T-helper 9 cell (primary cell): ENCODE measurements around the gene STAC2.
"Not testable (repeated sequence)": the region's sequence is repeated elsewhere in the genome, so short reads cannot be mapped to it uniquely, and the experiment has no call there.

ENCODE experiments used
- DNase-seq: peaks from one replicate; pipeline ENCODE4 v3.0.0-alpha.2; 2020
- total RNA-seq, 2 donors: gene quantifications; one replicate each; lab custom pipeline; 2026; lab: John Stamatoyannopoulos, UW

The STAC2 gene, protein sequence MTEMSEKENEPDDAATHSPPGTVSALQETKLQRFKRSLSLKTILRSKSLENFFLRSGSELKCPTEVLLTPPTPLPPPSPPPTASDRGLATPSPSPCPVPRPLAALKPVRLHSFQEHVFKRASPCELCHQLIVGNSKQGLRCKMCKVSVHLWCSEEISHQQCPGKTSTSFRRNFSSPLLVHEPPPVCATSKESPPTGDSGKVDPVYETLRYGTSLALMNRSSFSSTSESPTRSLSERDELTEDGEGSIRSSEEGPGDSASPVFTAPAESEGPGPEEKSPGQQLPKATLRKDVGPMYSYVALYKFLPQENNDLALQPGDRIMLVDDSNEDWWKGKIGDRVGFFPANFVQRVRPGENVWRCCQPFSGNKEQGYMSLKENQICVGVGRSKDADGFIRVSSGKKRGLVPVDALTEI
- 0 reads per million in 2 donors for total RNA-seq

DNA sequence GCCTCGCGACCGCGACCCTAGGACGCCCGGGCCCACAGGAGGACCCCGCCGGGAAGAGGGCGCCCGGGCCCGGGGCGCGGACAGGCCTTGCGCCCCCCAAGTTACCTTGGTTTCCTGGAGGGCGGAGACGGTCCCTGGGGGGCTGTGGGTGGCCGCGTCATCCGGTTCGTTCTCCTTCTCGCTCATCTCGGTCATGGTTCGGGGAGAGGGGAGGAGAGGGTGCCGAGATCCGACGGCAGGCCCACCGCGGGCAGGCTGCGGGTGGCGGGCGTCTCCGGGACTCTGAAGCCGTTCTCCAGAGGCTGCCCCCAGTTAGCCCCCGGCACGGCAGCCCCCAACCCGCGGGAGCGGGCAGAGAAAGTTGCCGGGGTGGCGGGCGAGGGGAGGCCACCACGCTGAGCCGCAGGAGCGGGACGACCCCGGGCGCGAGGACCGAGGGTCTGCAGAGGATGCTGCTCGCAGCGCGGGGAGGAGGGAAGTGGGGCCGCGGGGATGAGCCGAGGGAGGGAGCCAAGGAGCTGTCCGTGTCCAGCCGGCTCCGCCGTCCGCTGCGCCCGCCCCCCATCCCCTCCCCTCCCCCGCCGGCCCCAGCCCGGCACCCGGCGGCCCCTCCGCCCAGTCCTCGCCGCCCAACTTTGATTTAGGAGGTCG, at the start of gene STAC2:
TSS of gene STAC2 (minus strand) at position 638 of the 651 bp plus-strand sequence. CDS start at position 195, 443 bp downstream.
- no peak for DNase-seq

DNA sequence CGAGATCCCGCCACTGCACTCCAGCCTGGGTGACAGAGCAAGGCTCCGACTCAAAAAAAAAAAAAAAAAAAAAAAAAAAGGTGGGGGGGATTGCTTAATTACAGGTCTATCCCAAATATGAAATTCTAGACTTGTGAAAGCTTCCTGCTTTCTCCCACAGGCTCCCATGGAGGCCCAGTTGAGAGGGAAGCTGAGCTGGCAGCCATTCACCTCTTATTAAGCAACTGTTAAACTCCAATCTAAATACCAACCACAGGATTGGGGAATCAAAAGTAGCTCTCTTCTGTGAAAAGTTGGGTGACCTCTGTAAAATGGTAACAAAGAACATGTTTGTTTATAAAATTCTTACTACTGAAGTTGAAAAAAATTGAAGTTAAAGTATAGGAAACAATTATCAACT, 45.8 kb upstream of the STAC2 start:
- DNase-seq = no peak

DNA sequence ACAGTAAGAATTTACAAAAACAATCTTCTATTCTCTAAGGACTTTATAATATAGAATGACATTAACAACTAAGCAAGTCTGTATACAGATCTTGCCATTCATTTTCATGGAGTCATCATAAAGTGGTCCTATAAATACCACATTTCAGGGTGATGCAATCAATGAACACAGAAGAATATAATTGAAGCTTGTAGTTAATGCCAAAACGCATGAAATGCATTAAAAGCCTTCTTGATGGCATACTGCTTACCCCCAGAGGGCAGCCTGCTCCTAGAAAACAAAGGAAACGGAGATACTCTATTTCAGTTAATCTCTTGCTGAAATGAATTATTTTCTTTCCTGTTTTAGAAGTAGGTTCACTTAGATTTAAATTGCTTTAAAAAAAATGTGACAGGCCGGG, 45.2 kb upstream of the STAC2 start:
- DNase-seq = no peak

DNA sequence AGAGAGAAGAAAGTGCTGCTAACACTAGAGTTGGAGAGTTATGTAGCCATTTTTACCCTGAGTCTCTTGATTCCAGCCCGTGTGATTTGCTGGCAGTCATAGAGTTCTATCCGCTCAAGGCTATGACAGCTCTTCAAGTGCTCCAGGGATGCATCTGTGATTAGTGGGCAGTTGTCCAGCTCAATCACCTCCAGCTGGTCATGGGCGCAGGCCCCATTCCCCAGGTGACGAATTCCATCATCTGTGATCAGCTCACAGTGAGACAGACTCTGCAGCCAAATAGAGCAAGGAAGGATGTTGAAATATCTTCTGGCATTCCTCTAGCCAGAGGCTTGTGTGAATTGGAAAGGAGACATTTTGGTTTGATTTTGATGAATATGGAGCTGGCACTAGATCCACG, 38.4 kb upstream of the STAC2 start:
- DNase-seq = no peak

DNA sequence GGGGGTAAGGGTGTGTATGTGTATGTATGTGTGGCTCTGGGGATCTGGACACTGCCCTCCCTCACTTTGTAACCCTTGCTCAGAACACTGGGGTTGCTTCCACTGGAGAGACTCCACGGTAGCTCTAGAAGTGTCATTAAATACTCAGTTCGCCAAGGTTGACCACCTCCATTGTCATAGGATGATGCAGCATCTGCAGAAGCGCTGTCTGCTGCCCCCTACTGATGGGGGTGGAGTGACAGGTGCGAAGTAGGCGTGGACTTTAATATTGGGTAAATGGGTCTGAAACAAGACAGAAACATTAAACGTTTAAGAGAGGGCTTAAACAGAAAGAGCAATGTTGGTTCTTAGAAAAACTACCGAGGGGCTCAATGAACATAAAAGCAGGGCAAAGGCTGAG, 35.5 kb upstream of the STAC2 start:
- DNase-seq = no peak

DNA sequence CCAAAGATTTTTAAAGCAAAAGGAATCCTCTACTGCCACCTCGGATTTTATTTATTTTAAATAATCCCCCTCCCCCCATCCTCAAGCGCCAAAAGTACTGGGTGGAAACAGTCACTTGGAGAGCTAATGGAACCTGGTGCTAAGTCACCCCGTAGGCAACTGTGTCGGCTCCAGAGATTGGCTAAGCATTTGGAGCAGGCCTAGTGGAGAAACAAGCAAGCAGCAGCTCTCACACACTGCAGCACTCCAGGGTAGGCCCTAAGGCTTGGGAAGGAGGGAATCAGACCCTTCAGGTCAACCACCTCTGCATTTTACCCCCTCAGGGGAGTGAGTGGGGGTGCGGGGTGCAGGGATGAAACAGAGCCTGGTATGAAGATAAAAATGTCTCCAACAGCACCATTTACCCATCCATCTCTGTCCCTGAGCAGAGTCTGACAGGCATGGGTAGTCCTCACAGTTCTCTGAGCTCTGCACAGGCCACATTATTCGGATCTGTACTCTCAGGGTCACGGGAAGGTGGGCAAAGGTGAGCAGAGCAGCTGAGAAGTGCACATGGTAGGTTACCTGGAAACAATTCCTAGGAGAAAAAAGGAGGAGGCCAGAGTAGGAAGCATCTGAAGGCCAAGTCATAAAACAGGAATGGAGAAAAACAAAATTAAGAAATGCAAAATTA, 27.2 kb upstream of the STAC2 start:
- no peak for DNase-seq

DNA sequence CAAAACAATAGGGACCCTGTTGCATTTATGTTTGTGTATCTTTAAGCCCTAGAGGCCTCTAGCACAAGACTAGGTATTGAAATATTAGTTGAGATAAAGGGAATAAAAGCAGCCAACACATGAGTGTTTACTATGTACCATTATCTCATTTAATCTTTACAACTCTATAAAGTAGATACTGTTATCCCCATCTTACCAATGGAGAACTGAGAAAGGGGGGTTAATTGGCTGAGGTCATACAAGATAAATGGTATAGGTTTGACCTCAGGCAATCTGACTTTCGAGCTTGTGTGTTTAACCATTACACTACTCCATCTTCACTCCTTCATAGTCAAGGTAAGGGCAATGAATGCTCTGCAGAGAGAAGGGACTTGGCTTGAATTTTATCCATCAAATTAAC, 26.3 kb upstream of the STAC2 start:
- DNase-seq = no peak

DNA sequence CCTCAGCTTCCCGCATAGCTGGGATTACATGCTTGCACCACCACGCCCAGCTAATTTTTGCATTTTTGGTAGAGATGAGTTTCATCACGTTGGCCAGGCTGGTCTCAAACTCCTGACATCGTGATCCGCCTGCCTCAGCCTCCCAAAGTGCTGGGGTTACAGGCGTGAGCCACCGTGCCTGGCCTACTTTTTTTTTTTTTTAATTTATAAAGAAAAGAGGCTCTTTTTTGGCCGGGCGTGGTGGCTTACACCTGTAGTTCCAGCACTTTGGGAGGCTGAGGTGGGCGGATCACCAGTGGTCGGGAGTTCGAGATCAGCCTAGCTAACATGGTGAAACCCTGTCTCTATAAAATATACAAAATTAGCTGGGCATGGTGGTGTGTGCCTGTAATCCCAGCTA, 24.3 kb upstream of the STAC2 start:
- not testable (repeated sequence) for DNase-seq

DNA sequence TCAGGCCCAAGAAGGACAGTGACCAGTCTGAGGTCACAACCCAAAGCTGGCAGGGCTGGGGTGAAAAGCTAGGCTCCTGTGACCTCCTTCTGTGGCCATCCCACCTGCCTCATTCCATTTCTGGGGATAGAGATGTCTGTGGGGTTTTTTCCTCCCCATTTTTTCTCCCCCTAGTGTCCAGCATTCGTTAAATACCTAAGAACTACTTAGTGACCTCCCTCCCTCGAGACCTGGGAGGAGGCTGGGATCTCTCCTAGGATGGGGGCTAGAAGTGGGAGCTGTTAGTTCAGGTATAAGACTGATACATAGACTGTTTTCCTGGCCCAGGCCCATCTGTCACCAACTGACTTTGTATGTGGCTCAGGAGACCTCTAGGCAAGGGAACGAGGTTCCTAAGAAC, 20.5 kb upstream of the STAC2 start:
- DNase-seq = no peak

DNA sequence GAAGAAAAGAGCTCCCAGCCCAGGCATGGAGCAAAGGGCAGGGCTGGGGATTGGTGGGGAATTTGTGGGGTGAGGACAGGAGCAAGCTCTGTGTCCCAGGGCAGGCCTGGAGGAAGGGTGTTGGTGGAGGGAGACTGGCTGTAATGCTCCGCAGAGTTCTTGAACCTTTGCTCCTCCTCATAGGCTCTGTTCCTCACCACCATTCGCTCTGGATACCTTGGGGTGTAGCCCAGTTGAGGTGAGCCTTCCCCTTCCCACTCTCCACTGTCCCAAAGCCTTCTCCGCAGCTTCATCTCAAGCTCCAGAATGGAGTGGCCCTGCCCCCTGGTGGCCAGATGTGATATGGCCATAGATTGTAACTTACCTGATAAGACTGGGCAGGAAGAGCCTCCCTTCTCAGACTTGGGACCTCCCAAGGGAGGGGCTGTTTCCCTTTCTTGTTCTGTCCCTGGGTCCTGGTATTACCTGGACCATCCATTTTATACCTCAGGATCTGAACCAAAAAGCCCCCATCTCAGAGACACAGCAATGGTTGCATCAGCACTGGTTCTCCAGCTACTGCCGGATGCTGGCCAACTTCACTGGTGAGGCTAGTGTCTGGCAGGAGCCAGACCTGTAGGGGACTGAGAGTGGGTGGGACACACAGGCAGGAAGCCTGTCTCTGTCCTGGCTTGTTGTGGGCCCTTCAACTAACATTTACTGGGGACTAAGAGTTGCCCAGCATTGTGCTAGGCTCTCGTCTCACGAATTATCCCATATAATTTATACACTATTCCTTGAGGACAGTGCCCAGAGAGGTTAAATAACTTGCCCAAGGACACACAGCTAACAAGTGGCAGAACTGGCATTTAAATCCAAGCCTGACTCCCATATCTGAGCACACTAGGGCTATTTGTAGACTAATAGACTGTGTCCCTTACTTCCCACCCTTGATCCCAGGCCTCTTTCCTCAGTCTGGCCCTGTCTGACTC, 19.1 kb upstream of the STAC2 start:
- DNase-seq = peak; percentile 86

DNA sequence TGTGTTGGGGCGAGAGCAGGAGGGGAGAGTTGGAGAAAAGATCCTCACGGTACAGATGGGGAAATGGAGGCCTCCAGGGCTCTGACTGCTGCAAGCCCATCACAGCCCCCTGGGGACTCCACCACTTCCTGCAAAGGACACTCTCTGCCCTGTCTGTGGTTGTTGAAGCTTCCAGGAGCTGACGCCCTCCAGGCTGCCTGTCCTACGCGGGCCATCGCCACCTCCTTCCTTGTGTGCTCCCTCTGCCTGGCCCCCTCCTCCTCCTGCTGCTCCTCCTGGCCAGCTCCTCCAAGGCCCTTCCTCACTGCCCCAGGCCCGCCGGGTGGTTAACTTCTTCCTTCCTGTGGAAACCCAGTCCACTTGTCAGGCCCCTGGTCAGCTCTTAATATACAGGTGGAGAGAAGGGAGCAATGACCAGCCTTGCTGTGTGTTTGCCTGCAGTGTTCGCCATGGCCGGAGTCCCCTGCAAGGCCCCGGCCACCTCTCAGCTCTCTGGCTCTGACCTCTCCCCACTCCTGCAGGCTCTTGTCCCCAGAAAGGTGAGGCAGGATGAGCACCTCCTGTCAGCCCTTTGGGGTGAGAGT, 18.4 kb upstream of the STAC2 start:
- DNase-seq = no peak

DNA sequence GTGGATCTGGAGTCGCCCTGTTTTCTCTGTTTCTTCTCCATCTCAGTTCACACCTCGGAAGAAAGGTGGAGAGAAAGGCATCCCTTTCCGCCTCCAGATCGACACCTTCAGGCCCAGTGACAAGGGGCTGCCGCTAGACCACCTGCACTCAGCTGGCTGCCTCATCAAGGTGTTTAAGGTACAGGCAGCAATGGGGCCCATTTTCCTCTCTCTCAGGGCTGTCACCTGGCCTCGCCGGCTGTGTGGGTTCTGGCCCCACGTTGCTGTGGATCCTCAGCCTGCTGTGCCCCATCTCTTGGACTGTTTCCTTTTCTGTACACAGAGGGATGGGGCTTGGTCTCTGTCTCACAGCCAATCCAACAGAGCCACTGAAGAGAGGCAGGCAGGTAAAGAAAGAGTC, 17.4 kb upstream of the STAC2 start:
- no peak for DNase-seq

DNA sequence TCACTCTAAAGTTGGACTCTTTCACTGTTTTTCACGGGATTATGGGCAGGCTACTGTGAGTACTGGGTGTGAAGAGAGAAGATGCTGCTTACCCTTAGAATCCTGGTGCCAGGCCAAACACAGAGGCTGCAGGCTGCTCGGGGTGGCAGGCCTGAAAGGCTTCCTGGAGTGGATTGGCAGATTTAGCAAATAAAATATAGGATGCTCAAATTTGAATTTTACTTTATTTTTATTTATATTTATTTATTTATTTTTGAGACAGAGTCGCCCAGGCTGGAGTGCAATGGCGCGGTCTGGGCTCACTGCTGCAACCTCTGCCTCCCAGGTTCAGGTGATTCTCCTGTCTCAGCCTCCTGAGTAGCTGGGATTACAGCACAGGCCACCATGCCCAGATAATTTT, 14.9 kb upstream of the STAC2 start:
- DNase-seq = no peak

DNA sequence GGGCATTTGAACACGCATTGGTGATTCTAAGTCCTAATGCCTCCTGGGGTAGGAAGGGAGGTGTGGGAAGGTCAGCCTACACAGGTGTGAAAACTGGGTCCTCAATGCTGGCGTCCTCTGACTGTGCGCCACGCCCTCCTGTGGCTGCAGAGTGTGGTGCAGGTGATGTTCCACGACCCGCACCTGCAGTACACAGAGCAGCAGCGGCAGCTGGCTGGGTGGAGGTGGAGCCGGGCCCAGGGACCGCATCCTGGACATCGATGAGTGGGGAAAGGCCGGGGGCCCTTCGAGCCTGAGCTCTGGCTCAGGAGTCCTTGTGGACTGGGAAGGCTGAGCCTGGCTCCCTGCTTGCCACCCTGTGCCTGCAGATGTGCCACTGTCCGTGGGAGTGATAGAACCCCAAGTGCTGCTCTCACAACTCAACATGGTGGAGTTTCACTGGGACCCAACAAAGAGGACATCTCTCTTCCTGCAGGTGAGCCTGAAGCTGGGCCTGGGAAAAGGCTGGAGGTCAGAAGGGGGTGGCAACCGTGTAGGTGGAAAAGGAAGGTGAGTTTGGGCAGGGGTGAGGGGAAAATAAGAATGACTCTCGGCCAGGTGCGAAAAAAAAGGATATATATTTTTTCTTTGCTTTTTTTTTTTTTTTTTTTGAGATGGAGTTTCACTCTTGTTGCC, 14.0 kb upstream of the STAC2 start:
- DNase-seq = peak; percentile 63

DNA sequence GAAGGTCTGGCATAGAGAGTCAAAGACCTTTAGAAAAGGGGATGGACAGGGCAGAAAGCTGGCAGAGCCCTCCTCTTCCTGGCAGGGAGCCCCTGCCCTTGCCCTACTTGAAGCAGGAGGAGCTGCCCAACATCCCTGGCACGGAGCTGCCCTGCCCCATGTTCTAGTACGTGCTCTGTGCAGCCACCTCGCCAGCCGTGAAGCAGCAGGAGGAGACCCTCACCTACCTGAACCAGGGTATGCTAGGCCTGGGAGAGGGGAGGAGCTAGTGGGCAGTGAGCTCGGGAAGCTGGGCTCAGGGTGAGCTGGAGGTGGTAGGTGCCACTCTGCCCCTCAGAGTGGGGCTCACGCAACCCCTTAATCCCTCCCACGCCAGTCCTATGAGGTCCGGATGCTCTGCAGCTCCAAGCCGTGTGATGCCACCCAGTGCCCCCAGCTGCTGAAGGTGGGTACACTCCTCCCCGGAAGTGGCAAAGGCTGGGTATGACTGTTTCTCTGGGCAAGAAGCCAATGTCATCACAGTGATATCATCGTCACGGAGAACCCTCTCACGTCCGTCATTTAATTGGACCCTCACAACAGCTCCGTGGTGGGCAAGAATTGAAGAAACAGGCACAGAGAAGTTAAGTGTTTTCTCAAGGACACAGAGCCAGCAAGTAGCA, 12.7 kb upstream of the STAC2 start:
- peak; percentile 63 for DNase-seq

DNA sequence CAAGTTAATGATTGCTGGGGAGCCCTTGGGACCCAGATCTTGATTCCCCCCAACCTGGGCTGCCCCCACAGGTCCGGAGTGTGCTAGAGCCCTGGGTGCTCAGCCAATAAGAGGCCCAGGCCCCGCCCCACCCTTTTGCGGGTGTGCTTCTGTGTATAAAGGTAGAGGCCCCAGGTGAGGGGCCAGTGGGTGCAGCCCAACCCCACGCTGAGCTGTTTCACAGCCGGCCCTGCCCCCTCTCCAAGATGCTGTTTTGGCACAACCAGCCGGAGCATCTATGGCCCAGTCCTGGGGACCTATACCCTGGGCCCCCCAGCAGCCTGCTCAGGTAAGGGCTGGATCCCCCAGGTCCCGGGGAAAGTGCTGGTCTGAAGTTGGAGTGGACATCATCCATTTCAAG, 11.8 kb upstream of the STAC2 start:
- DNase-seq = no peak

DNA sequence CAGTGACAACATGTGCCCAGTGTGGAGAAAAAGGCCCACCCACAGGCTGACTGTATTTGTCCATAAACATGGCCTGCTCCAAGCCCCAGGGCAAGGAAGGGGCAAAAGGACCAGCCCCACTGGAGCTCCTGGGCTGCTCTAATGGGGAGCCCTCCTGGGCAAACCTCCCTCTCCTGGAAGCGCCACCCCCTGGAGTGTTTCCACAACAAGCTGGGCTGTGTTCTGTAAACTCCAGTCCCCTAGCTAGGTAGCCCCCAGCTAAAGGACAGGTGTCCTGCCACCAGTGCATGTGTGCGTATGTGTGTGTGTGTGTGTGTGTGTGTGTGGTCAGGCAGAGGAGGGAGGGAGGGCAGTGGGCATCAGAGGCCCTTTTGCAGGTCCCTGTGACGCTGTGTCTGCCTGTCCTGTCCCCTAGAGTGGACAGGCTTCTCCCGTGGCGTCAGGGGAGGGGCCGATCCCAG, 11.3 kb upstream of the STAC2 start:
- no peak for DNase-seq

DNA sequence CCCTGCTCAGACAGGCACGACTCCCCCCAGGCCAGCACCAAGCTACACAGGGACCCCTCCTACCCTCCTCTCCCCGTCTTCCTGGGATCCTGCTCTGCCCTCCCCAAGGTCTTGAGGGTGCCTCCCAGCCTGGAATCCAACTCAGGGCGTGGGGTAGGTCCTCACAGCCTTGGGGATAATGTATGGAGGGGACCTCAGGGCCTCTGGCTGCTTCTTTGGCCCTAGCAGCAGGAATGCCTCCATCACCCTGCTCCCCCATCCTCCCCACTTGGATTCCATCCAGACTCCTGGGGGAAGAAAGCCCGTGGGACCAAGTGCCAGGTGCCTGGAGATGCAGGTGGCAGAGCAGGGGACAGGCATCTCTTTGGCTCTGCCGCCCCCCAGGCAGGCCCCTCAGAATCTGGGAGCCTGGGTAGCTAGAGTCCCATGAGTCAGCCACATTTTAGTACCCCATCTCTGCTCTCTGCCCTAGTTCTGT, 10.7 kb upstream of the STAC2 start:
- DNase-seq = no peak

DNA sequence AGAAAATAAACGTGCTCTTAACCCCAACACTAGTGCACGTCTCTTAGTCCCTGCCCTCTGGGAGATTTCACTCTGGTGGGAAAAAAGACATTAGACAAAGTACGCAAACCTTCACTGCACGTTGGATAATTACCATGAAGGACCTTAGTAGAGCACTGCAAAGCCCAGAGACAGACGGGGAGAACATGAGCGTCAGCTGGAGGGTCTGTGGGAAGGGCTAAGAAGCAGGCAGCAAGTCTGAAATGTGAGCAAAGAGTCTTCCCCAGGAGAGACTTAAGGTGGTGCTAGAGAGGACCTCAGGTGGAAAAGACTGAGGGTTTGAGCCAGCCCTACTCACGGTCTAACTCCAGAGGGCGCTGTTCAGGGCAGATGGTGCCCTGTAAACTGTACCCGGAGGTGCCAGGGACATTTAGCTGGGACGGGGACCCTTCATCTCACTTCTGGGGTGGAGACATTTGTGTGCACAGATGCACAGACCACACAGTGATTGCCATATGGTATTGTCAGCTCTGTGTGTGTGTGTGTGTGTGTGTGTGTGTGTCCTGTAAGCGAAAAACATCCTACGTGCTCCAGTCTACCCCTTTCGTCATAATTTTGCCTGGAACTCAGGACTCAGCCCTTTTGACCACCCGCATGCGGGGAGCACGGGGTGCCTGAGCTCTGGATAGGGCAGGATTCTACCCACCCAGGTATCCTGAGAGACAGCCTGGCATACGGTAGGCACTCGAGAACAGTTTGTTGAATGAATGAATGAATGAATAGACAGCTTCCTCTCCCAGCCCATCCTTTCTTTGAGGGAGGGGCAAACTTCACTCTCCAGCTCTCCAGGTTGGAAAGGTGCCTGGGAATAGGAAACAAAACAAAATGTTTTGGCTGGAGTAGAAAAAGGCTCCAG, 10.1 kb upstream of the STAC2 start:
- DNase-seq = no peak
